ENCODE measurements around the gene GLT6D1.
"Not testable (repeated sequence)": the region's sequence is repeated elsewhere in the genome, so short reads cannot be mapped to it uniquely, and the experiment has no call there.

- TF ChIP-seq, protein P1, sequence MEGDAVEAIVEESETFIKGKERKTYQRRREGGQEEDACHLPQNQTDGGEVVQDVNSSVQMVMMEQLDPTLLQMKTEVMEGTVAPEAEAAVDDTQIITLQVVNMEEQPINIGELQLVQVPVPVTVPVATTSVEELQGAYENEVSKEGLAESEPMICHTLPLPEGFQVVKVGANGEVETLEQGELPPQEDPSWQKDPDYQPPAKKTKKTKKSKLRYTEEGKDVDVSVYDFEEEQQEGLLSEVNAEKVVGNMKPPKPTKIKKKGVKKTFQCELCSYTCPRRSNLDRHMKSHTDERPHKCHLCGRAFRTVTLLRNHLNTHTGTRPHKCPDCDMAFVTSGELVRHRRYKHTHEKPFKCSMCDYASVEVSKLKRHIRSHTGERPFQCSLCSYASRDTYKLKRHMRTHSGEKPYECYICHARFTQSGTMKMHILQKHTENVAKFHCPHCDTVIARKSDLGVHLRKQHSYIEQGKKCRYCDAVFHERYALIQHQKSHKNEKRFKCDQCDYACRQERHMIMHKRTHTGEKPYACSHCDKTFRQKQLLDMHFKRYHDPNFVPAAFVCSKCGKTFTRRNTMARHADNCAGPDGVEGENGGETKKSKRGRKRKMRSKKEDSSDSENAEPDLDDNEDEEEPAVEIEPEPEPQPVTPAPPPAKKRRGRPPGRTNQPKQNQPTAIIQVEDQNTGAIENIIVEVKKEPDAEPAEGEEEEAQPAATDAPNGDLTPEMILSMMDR (IDR thresholded peaks at IDR 0.05; ENCODE audit: extremely low read depth in 1 of 2, insufficient read depth in 1 of 2, low read depth in 1 of 2, low read length in 2 of 2) = not testable (repeated sequence)
- not testable (repeated sequence) for TF ChIP-seq POLR2A (IDR thresholded peaks at IDR 0.05; ENCODE audit: low read depth, low read length); FOS (IDR thresholded peaks at IDR 0.05; ENCODE audit: borderline replicate concordance, insufficient read depth, low read length); POLR2AphosphoS5 (IDR thresholded peaks at IDR 0.05; ENCODE audit: insufficient read depth, low read depth, low read length); EZH2 (IDR thresholded peaks at IDR 0.05; ENCODE audit: borderline replicate concordance, low read depth, low read length, severe bottlenecking); MYC (IDR thresholded peaks at IDR 0.05; ENCODE audit: low read depth, low read length); GATA2 (IDR thresholded peaks at IDR 0.05; ENCODE audit: insufficient read depth, insufficient read length, low read depth, low read length)
- TF ChIP-seq, protein P2, sequence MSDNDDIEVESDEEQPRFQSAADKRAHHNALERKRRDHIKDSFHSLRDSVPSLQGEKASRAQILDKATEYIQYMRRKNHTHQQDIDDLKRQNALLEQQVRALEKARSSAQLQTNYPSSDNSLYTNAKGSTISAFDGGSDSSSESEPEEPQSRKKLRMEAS (IDR thresholded peaks at IDR 0.05; ENCODE audit: insufficient read depth, insufficient read length) = not testable (repeated sequence)
These were observed 29.7 kb upstream of the GLT6D1 start for GRCh38 chr9:135669018-135669417.
